Loucy (cell line): ENCODE measurements around the gene SGCA.
A peak's percentile ranks its signal among the peaks of the same experiment; 100 is the strongest.

Experiments used
- H2AFZ ChIP-seq: fragments of 200-600 bp; sonication (generic); 2 replicates; pipeline ENCODE4 v1.6.0; 2016; ENCODE audit warnings: antibody characterized with exemption, mild to moderate bottlenecking, low read length, moderate library complexity
- H3F3A ChIP-seq: fragments of 200-600 bp; 2 replicates; pipeline ENCODE4 v1.6.0; 2016; ENCODE audit warnings: antibody characterized with exemption, low read depth, mild to moderate bottlenecking
- H3K27me3 ChIP-seq: fragments of 200-600 bp; sonication (generic); 2 replicates; pipeline ENCODE4 v1.6.1; 2014; ENCODE audit warnings: low read length, mild to moderate bottlenecking; ENCODE audit not compliant: insufficient read depth, poor library complexity, severe bottlenecking
- H3K36me3 ChIP-seq: fragments of 200-600 bp; sonication (generic); 2 replicates; pipeline ENCODE4 v1.6.1; 2016; ENCODE audit warnings: low read length; ENCODE audit not compliant: insufficient read depth
- H3K4me1 ChIP-seq: fragments of 200-600 bp; sonication (generic); 2 replicates; pipeline ENCODE4 v1.5.1; 2014; ENCODE audit warnings: low read length, mild to moderate bottlenecking; ENCODE audit not compliant: insufficient read depth, poor library complexity, severe bottlenecking
- H3K4me2 ChIP-seq: fragments of 200-600 bp; sonication (generic); 2 replicates; pipeline ENCODE4 v1.6.0; 2014; ENCODE audit warnings: antibody characterized with exemption, low read length, low read depth, mild to moderate bottlenecking; ENCODE audit not compliant: poor library complexity, severe bottlenecking
- H3K4me3 ChIP-seq: fragments of 200-600 bp; sonication (generic); 2 replicates; pipeline ENCODE4 v1.5.1; 2014; ENCODE audit warnings: low read length, mild to moderate bottlenecking, mixed read lengths; ENCODE audit not compliant: poor library complexity, severe bottlenecking
- H3K79me2 ChIP-seq: fragments of 200-600 bp; sonication (generic); 2 replicates; pipeline ENCODE4 v1.6.1; 2014; ENCODE audit warnings: low read length; ENCODE audit not compliant: insufficient read depth
- H3K9ac ChIP-seq: fragments of 200-600 bp; sonication (generic); 2 replicates; pipeline ENCODE4 v1.6.0; 2014; ENCODE audit warnings: mild to moderate bottlenecking, low read depth, low read length, moderate library complexity; ENCODE audit not compliant: poor library complexity, severe bottlenecking
- H3K9me2 ChIP-seq: fragments of 200-600 bp; sonication (generic); replicated peaks from 2 replicates; pipeline ENCODE4 v1.6.1; 2016; ENCODE audit warnings: low read depth, low read length, mixed read lengths
- H3K9me3 ChIP-seq: fragments of 200-600 bp; sonication (generic); 2 replicates; pipeline ENCODE4 v1.6.1; 2014; ENCODE audit warnings: mild to moderate bottlenecking, antibody characterized with exemption, low read length, low read depth; ENCODE audit not compliant: insufficient read depth
- H4K20me1 ChIP-seq: fragments of 200-600 bp; sonication (generic); 2 replicates; pipeline ENCODE4 v1.6.0; 2014; ENCODE audit warnings: antibody characterized with exemption, low read length, mild to moderate bottlenecking; ENCODE audit not compliant: insufficient read depth, poor library complexity, severe bottlenecking
- EZH2phosphoT487 ChIP-seq: fragments of 200-600 bp; IDR thresholded peaks from 2 replicates; pipeline ENCODE4 v1.6.1; 2018; ENCODE audit warnings: antibody characterized with exemption, mild to moderate bottlenecking, moderate library complexity, borderline replicate concordance
- TF ChIP-seq, protein P1 (sequence below): fragments of 200-600 bp; sonication (generic); conservative IDR thresholded peaks from 2 replicates; pipeline ENCODE4 v1.5.1; 2014; ENCODE audit warnings: mild to moderate bottlenecking, antibody characterized with exemption, low read length

The SGCA gene

DNA sequence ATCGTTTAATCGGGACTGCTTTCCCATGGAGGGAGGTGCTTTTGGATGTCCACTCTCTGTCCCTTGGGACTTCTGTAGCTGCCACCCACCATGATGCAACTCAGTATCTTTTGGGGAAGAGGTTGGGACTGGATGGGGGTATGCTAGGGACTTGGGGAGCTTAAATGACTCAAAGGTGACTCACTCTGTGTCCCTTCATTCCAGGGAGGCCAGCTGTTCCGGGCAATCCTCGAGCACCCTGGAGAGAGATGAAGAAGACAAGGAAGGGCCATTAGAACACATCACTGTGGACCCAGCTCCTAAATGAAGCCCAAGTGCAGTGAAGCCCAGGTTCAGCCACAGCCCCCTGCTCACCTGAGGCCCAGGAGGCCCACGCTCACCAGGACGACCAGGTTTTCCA lies 31.0 kb downstream of the SGCA start:
- no peaks in the 10 kb centered on the region for H3K9me3 ChIP-seq
- H3F3A ChIP-seq = no peaks in the 10 kb centered on the region
- no peak overlapping the region for H3K9ac ChIP-seq
- H2AFZ ChIP-seq = no peak overlapping the region
- peaks cover 5% of the 10 kb centered on the region for H3K4me1 ChIP-seq
- no peaks in the 10 kb centered on the region for H3K27me3 ChIP-seq
- no peaks in the 10 kb centered on the region for H4K20me1 ChIP-seq
- H3K36me3 ChIP-seq = no peaks in the 10 kb centered on the region
- no peak overlapping the region for H3K4me3 ChIP-seq
- TF ChIP-seq EZH2phosphoT487 = no peak
- TF ChIP-seq, protein P1, sequence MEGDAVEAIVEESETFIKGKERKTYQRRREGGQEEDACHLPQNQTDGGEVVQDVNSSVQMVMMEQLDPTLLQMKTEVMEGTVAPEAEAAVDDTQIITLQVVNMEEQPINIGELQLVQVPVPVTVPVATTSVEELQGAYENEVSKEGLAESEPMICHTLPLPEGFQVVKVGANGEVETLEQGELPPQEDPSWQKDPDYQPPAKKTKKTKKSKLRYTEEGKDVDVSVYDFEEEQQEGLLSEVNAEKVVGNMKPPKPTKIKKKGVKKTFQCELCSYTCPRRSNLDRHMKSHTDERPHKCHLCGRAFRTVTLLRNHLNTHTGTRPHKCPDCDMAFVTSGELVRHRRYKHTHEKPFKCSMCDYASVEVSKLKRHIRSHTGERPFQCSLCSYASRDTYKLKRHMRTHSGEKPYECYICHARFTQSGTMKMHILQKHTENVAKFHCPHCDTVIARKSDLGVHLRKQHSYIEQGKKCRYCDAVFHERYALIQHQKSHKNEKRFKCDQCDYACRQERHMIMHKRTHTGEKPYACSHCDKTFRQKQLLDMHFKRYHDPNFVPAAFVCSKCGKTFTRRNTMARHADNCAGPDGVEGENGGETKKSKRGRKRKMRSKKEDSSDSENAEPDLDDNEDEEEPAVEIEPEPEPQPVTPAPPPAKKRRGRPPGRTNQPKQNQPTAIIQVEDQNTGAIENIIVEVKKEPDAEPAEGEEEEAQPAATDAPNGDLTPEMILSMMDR = no peak
- no peak overlapping the region for H3K4me2 ChIP-seq
- no peaks in the 10 kb centered on the region for H3K9me2 ChIP-seq
- H3K79me2 ChIP-seq = no peaks in the 10 kb centered on the region

DNA sequence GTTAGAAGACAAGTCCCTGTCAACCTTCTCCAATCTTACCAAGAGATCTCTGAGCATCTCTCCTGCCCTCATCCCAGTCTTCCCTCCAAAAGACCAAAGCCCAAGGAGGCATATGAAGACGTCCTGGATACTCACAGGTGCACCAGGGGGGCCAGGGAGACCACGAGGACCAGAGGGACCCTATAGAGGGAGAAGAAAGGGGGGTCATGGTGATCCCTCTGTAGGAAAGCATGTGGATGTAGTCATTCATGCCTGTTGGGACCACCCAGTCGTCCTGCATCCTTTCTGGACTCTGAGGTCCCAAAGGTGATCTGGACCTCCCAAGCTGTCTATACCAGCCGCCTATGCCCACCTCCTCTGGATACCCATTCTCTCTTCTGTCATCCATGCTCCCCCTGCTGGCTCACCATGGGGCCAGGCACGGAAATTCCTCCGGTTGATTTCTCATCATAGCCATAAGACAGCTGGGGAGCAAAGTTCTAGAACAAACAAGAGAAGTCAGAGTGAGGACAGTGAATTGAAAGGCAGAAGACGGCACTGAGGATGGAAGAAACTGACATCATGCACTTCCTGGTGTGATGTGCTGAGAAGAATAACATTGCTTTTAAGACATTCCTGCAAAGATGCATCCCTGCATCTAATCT lies 32.3 kb downstream of the SGCA start:
- H3K36me3 ChIP-seq = no peaks in the 10 kb centered on the region
- no peak overlapping the region for H2AFZ ChIP-seq
- H3K9me3 ChIP-seq = no peaks in the 10 kb centered on the region
- H3K4me1 ChIP-seq = peaks cover 5% of the 10 kb centered on the region
- no peak overlapping the region for H3K4me3 ChIP-seq
- H3K27me3 ChIP-seq = no peaks in the 10 kb centered on the region
- no peaks in the 10 kb centered on the region for H3F3A ChIP-seq
- no peak for TF ChIP-seq EZH2phosphoT487
- TF ChIP-seq, protein P1 = peak; percentile 90
- no peaks in the 10 kb centered on the region for H4K20me1 ChIP-seq
- no peaks in the 10 kb centered on the region for H3K9me2 ChIP-seq
- H3K79me2 ChIP-seq = no peaks in the 10 kb centered on the region
- no peak overlapping the region for H3K4me2 ChIP-seq
- no peak overlapping the region for H3K9ac ChIP-seq

DNA sequence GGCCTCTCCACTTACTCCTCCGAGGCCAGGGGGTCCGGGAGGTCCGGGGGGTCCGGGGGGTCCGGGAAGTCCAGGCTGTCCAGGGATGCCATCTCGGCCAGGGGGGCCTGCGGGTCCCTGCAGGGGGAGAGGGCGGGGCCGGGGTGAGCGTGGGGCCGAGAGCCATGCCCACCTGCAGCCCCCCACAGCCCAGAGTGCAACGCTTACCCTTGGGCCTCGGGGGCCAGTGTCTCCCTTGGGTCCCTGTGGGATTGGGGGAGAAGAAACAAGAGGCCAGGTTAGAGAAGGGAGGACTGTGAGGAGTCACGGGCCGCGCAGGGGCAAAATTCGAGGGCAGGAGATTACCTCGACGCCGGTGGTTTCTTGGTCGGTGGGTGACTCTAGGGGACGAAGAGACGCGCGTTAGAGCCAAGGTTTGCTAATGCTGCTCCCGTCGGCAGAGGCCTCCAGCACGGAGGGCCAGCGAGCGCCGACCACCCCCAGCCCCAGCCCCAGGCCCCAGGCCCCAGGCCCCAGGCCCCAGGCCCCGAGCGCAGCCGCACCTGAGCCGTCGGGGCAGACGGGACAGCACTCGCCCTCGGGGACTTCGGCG lies 33.5 kb downstream of the SGCA start:
- Histone ChIP-seq H3K79me2 (no peaks in the 10 kb centered on the region), H2AFZ (no peak overlapping the region), H3K9me3 (no peaks in the 10 kb centered on the region), H3K27me3 (no peaks in the 10 kb centered on the region), H3K4me2 (no peak overlapping the region), H3K9me2 (no peaks in the 10 kb centered on the region), H3K4me3 (no peak overlapping the region), H3F3A (no peaks in the 10 kb centered on the region), H3K4me1 (peaks cover 5% of the 10 kb centered on the region), H3K9ac (no peak overlapping the region), H4K20me1 (no peaks in the 10 kb centered on the region), H3K36me3 (no peaks in the 10 kb centered on the region)
- TF ChIP-seq, protein P1 = no peak
- TF ChIP-seq EZH2phosphoT487 = no peak
